KG1 (cell line): ENCODE data around the gene DLG2.
"Not testable (repeated sequence)": the region's sequence is repeated elsewhere in the genome, so short reads cannot be mapped to it uniquely, and the experiment has no call there.

Experiments
- DNase-seq: peaks from one replicate; lab custom pipeline; 2025; lab: John Stamatoyannopoulos, UW

DLG2 gene

GRCh38 chr11:83630211-83630610 lies 1996.9 kb downstream of the DLG2 start:
- no peak for DNase-seq

GRCh38 chr11:83629775-83630174 lies 1997.4 kb downstream of the DLG2 start:
- DNase-seq, result no peak

- DNase-seq, result no peak
These were observed 1998.4 kb downstream of the DLG2 start for GRCh38 chr11:83628622-83629355.

- no peak for DNase-seq
These were observed 2001.8 kb downstream of the DLG2 start for GRCh38 chr11:83625336-83625735.

- DNase-seq, result no peak
These were observed 2009.5 kb downstream of the DLG2 start for GRCh38 chr11:83617671-83618070.

- no peak for DNase-seq
These were observed 2013.4 kb downstream of the DLG2 start for GRCh38 chr11:83613767-83614121.

GRCh38 chr11:83612891-83613766 lies 2014.0 kb downstream of the DLG2 start:
- DNase-seq, result no peak

- DNase-seq, result no peak
These were observed 2015.5 kb downstream of the DLG2 start for GRCh38 chr11:83611600-83611999.

- DNase-seq, result no peak
These were observed 2016.1 kb downstream of the DLG2 start for GRCh38 chr11:83611031-83611430.

GRCh38 chr11:83609191-83609590 lies 2018.0 kb downstream of the DLG2 start:
- DNase-seq, result no peak

GRCh38 chr11:83608571-83608970 lies 2018.6 kb downstream of the DLG2 start:
- no peak for DNase-seq

GRCh38 chr11:83601914-83602527 lies 2025.1 kb downstream of the DLG2 start:
- DNase-seq, result no peak

GRCh38 chr11:83601201-83601913 lies 2025.8 kb downstream of the DLG2 start:
- no peak for DNase-seq

- DNase-seq, result no peak
These were observed 2026.5 kb downstream of the DLG2 start for GRCh38 chr11:83600661-83601060.

- no peak for DNase-seq
These were observed 2028.1 kb downstream of the DLG2 start for GRCh38 chr11:83599066-83599465.

- DNase-seq, result not testable (repeated sequence)
These were observed 2039.3 kb downstream of the DLG2 start for GRCh38 chr11:83587797-83588196.

- DNase-seq, result no peak
These were observed 2043.3 kb downstream of the DLG2 start for GRCh38 chr11:83583757-83584366.

- no peak for DNase-seq
These were observed 2052.6 kb downstream of the DLG2 start for GRCh38 chr11:83574519-83574918.

GRCh38 chr11:83572581-83573496 lies 2054.3 kb downstream of the DLG2 start:
- no peak for DNase-seq

GRCh38 chr11:83571302-83571701 lies 2055.8 kb downstream of the DLG2 start:
- DNase-seq, result no peak
